ENCODE results near the gene ARL4A.
"Not testable (repeated sequence)": the region's sequence is repeated elsewhere in the genome, so short reads cannot be mapped to it uniquely, and the experiment has no call there.

The ARL4A gene

DNA sequence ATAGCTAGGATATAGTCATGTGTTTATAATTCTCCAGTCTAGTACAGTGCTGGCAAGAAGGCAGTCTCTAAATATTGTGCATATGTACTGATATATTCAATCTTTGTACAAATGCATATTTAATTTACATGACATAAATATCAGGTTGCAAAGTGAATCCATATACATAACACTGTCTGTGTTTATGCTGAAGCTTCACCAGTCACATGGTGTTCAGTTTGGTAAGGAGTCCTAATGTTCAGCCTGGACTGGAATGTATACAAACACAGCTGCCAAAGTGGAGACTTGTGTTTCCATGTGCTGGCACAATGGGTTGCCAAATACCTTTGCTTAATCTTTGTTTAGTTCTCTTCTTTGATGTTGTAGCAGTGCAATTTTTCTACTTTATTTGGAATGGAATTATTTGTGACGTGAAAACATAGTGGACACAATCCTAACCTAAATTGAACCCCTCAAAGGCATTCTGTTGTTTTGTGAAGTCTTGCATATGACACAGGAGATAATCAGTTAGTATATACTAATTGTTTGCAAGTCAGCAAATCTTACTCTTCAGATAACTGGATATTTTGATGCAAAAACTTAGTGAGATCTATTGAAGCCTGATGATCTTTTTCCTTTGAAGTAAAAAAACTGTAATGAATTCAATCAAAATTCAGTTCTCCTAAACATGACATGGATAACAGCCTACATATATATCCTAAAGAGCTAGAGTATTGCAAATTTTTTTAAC lies 17.3 kb upstream of the ARL4A start:
- peak; percentile 6 for DNase-seq

DNA sequence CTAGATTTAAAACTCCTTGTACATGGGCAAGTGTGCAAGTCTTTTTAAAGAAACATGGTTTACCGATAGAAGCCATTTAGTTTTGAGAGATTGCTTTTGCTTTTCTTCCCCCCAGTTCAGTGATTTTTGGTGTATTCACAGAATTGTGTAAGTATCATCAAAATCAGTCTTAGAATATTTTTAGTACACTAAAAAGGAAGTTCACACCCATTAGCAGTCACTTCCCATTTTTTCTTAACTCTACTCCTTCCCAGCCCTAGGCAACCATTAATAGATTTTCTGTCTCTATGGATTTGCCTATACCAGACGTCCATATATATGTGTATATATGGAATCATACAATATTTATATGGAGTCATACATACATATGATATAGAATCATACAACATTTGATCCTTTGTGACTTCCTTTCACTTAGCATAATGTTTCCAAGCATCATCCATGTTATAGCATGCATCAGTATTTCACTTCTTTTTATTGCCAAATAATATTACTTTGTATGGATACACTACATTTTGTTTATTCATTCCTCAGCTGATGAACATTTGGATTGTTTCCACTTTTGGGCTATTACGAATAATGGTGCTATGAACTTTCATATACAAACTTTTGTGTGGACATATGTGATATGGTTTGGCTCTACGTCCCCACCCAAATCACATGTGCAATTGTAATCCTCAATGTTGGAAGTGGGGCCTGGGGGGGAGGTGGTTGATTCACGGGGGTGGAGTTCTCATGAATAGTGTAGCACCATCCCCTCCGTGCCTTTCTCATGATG lies 16.5 kb upstream of the ARL4A start:
- DNase-seq = peak; percentile 81

- not testable (repeated sequence) for DNase-seq
Measured at GRCh38 chr7:12673436-12673835, 14.0 kb upstream of the ARL4A start.

GRCh38 chr7:12674053-12674452 lies 13.4 kb upstream of the ARL4A start:
- DNase-seq = no peak

GRCh38 chr7:12674861-12675260 lies 12.6 kb upstream of the ARL4A start:
- peak; percentile 81 for DNase-seq

- no peak for DNase-seq
Measured at GRCh38 chr7:12683678-12684585, 3.5 kb upstream of the ARL4A start.

- no peak for DNase-seq
Measured at GRCh38 chr7:12684733-12685132, 2.7 kb upstream of the ARL4A start.

- DNase-seq = peak; percentile 60
Measured at GRCh38 chr7:12685550-12685949, 1.9 kb upstream of the ARL4A start.

GRCh38 chr7:12686234-12686890 lies 1.1 kb upstream of the ARL4A start:
- peak; percentile 98 for DNase-seq

- DNase-seq = no peak
Measured at GRCh38 chr7:12687718-12688171, 312 bp downstream of the ARL4A start.

DNA sequence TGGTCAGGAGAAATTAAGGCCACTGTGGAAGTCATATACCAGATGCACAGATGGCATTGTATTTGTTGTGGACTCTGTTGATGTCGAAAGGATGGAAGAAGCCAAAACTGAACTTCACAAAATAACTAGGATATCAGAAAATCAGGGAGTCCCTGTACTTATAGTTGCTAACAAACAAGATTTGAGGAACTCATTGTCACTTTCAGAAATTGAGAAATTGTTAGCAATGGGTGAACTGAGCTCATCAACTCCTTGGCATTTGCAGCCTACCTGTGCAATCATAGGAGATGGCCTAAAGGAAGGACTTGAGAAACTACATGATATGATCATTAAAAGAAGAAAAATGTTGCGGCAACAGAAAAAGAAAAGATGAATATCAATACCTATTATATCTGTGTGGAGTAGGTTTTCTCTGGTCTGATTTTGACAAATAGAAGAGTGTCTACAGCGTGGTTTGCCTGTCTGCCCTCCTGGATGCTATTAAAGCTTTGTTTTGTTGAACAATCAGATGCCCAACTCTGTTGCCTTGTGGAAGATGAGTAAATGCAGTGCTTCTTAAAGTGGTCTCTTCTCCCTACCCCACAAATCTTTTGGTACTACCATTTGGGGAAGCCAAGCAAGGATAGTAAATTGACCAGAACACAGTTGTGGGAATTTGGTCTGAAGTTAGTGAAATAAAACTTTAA lies 1.2 kb downstream of the ARL4A start:
- DNase-seq = not testable (repeated sequence)

- no peak for DNase-seq
Measured at GRCh38 chr7:12689451-12689850, 2.0 kb downstream of the ARL4A start.

DNA sequence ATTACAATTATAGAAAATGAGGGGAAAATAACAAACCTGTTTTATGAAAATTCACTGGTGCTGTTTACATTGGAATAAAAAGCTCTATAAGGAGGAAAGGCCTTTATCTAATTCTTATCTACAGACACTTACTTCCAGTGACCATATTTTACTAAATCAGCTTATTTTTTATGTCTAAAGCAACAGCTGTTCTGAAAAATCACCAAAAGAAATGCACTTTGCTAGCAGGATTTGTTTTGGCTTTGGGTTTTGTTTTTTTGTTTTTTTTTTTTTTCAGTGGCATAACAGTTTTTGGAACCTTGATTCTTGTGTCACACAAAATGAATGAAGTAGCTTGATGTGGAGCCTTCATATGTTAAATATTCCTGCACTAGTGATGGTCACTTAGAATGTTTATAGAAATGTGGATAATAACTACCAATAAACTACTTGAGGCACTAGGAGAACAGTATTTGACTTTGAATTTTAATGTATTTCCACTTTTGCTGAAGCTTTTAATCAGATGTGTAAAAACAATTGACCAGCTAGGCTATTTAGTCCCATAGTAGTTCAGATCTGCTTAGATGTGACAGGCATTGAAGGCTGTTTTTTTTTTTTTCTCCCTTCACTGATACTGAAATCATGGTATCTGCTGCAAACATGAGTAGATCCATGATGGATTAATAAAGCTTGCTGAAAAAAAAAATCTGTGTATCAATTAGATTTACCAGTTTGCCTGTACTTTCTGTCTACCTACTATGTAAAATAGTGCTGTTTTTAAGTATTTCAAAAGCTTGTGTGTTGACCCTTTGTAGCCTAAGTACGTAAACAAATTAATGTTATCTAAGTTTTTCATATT lies 2.8 kb downstream of the ARL4A start:
- no peak for DNase-seq

DNA sequence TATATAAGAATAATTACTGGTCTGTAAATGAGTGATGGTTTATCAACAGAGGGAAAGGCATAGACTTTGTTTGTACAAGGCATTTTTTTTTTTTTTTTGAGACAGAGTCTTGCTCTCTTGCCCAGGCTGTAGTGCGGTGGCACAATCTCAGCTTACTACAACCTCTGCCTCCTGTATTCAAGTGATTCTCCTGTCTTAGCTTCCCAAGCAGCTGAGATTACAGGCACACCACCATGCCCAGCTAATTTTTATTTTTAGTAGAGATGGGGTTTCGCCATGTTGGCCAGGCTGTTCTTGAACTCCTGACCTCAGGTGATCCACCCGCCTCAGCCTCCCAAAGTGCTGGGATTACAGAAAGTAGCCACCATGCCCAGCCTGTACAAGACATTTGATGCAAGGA lies 4.0 kb downstream of the ARL4A start:
- not testable (repeated sequence) for DNase-seq

GRCh38 chr7:12692035-12692434 lies 4.6 kb downstream of the ARL4A start:
- no peak for DNase-seq

DNA sequence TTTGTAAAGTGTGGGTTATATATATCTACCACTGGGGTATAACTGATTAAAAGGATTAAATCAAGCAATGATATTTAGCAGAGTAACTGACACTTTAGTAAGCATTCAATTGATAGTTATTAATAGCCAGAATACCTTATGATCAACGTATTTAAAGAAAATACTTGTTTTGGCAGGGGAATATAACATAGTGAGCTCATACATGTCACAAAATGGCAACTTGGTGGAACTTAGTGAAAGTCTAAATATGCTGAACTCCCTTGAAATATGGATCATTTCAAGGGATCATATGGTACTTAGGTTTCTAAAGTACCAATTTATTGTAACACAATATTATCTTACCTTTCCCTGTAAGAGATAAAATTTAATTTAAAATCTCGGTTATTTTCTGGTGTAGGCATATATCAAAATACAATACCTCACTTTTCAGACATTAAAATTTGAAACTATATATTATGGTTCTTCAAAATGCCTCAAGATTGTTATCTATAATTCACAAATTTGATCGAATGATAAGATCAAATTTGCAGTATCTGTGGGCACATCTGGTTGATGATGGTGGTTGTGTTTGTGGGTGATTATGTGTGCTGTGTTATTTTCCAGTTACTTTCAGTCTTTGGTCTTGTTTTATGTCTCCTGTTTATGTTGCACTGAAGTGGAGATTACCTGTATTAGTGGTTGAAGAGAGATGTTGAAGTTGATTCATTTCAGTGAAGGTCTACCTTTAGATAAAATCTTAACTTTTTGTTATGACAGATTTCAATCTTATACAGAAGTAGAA lies 5.2 kb downstream of the ARL4A start:
- DNase-seq = no peak

GRCh38 chr7:12694817-12695216 lies 7.4 kb downstream of the ARL4A start:
- no peak for DNase-seq

DNA sequence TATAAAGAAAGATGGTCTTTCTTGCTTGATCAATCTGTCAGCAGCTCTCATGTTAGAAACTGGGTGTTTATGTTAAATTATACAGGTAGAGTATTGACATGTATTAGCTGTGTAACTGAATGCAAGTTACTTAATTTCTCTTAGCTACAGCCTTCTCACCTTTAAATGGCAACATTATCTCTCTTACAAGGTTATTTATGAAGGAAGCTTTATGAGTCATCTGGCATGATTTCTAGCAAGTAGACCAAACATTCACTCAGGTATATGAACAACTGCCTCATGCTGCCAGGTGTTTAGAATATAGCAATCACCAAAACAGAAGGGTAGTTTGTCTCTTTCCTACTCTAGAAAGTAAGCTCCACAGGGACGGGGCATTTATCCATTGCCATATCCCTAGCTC lies 8.5 kb downstream of the ARL4A start:
- no peak for DNase-seq

GRCh38 chr7:12699299-12699698 lies 11.9 kb downstream of the ARL4A start:
- DNase-seq = no peak

DNA sequence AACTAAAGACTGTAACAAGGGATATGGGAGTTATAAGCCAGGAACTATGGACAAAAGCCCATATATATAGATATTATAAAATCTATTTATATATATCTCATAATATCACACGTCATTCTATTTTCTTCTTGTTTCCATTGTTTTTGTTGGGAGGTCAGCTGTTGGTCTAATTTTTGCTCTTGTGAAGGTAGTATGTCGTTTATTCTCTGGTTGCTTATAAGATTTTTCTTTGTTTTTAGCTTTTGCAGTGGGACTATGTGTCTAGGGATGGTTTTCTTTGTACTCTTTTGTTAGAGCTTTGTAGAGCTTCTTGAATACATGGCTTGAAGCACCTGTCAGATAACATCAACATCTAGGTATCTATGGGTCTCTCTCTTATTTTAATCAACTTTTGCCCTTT lies 14.0 kb downstream of the ARL4A start:
- no peak for DNase-seq
